ENCODE data around the gene RHBDF1.
"Not testable (repeated sequence)": the region's sequence is repeated elsewhere in the genome, so short reads cannot be mapped to it uniquely, and the experiment has no call there.

Gene RHBDF1

DNA sequence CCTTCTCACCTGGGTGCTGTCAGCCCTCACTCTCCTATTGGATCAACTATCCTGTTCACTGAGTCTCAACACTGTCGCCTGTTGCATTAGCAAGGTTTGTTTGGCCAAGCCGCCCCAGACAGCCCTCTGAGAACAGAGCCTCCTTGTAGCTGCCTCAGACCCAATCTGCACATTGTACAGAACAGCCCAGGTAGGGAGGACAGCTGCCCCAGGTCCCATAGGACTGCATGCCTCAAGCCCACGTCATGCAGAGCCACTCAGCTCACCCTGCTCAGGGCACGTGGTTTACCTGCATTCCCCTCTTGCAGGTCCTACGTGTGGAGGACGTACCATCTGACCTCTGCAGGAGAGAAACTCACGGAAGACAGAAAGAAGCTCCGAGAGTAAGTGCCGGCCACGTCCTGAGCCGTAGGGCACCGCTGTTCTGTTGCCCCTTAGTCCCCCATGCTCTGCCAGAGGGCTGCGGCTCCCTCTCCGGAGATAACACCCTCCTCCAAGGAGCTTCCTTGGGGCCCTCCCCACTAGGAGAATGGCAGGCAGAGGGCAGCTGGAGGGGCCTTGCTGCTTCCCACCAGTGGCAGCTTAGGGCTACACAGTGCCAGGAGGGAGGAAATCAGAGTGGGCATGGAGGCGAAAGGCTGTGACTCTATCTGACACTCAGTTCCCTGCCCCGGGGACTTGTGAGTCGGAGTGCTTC, 16.1 kb downstream of the RHBDF1 start:
- FAIRE-seq = no peak

DNA sequence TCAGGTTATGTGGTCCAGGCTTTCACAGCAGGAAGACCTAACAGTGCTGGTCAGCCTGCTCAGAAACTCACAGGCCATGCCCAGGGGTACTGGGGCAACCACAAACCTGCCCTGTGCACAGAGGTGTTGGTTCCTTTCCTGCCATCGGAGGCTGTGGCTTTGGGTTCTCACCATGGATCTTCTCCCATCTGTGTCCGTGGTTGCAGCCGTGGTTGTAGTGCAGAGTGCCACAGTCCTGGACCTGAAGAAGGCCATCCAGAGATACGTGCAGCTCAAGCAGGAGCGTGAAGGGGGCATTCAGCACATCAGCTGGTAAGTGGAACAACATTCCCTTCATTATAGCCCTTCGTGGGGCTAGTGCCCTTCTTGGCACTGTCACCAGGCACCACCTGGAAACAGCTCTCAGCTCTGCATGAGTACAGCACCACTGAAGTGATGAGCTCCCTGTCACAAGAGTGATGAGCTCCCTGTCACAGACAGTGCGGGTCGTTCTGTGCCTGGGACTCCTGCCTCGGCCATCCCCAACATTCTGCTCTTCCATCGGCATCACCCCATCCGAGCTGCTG, 16.8 kb downstream of the RHBDF1 start:
- FAIRE-seq = no peak

DNA sequence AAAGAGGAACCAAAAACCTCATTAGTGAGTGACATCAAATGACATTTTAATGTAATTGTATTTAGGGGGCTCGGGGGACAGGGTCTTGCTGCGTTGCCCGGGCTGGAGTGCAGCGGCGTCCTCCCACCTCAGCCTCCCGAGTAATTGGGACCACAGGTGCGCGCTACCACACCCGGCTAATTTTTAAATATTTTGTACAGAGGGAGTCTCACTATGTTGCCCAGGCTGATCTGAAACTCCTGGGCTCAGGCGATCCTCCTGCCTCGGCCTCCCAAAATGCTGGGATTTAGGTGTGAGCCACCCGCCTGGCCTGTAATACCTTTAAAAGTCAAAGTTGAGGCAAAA, 18.2 kb downstream of the RHBDF1 start:
- FAIRE-seq = no peak

DNA sequence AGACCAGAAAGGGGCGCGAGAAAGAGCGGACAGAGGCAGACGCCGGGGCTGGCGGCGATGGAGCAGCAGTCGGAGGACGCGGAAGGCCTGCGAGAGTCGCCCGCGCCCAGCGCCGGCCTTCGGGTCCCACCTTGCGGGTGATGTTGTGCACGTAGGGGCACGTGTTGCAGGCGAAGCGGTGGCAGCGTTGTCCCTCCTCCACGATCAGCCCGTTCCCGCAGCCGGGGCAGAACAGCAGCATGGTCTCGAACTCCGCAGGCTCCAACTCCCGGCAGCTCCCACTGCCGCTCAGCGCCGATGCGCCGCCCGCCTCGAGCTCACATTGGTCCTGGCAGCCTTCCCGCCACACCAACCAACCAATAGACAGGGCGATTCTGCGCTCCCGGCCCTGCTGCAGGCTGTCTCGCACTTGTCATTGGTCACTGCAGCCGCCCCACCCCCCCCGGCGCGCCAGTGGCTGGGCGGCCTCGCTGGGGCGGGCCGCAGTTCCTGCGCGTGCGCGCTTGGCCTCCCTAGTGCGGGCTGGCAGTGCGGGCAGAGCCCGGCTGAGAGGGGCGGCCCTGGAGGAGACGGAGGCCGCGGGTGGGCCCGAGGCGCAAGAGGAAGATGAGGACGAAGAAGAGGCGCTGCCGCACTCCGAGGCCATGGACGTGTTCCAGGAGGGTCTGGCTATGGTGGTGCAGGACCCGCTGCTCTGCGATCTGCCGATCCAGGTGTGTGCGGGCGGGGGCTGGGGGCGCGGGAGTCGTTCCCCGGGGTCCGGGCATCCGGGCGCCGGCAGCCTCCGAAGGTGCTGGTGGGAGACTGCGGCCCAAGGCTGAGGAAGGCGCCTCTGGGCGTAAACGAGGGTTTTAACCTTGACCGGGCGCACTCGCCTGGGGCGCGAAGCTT, 18.8 kb downstream of the RHBDF1 start, which contains the start of the genes POLR3K and SNRNP25:
Gene POLR3K, minus strand, starts transcription at position 263 of the 891 bp plus-strand sequence. Its CDS starts 22 bp downstream, at position 241.
Gene SNRNP25, plus strand, starts transcription at position 483 of the 891 bp plus-strand sequence. Its CDS starts 189 bp downstream, at position 672.
- no peak for FAIRE-seq

DNA sequence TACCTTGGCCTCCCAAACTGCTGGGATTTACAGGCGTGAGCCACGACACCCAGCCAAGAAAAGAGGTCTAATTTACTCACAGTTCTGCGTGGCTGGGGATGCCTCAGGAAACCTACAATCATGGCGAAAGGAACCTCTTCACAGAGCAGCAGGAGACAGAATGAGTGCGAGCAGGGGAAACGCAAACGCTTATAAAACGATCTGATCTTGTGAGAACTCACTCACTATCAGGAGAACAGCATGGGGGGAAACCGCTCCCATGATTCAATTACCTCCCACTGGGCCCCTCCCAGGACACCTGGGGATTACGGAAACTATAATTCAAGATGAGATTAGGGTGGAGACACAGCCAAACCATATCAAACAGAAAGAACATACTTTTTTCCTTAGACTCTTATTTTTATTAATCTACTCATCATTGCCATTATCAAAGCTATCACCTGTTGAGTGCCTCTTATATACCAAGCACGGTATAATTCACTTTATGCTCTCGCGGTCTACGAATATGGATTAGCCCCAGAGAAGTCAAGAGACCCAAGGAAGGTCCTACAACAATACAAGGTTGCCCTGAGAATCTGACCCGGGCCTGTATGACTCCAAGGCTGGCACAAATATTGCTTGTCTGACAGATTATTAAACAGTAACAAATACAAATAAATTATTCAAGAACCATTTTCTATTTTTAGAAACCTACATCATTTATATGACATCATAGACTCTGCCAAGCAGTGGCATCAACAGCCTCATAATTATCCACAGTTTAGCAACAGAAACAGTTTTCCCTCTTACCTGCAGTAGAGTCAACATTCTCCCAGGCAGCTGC, 21.5 kb downstream of the RHBDF1 start:
- FAIRE-seq = no peak

DNA sequence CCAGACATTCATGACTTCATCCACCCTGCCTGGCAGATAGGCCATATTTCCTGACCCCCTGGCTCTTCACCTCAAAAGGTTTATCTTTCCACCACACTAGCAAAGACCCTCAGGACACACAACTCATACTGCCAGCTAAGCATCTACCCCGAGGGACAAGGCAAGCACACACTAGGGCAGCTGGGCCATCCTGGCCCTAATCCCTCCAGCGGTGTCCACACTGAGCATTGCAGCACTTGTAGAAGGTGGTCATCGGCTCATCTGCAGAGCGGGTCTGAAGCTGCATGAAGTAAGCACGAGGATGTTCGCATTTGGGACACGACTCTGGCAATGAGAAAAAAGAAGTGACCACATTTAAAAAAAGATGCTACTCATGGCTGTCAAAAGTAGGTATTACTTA, 25.2 kb downstream of the RHBDF1 start:
- no peak for FAIRE-seq

DNA sequence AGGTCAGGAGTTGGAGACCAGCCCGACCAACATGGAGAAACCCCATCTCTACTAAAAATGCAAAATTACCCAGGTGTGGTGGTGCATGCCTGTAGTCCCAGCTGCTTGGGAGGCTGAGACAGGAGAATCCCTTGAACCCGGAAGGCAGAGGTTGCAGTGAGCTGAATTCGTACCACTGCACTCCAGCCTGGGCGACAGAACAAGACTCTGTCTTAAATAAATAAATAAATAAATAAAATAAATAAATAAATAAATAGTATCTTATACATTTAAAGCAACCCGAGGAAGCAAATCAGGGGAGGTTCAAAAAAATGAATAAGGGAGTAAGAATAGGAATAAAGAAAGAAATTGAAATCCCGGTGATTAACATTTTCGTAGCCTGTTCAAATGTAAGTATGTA, 25.9 kb downstream of the RHBDF1 start:
- not testable (repeated sequence) for FAIRE-seq

DNA sequence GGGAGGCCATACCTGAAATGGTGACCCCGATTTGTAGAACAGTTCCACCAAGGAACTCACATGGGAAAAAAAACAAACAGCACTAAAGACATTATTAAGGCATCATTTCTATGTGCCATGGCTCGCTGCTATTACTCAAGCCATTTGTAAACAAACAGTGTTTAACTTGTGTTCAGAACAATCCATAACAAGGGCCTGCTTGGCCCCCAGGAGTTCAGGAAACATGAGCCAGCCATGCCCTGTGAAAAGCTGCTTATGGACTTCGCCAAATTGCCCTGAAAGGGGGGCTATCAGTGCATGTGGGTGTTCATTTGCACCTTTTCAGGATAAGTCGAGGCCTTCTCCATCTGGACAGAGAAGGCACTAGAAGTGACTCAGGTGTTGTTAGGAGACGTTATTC, 27.0 kb downstream of the RHBDF1 start:
- no peak for FAIRE-seq

DNA sequence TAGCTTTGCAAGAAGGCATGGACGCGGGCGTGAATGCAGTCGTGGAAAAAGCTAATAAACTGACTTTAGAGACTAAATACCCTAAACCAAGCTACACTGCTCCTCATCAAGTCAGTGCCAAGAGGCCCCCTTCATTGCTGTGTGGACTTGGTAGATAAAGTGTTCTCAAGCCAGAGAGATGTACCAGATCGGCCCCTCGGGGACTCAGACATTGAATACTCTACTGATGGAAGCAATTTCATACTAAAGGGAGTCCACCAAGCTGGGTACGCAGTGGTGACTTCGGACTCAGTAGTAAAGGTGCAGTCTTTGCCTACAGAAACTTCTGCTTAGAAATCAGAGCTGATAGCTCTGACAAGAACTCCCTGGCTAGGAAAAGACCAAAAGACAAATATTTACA, 27.8 kb downstream of the RHBDF1 start:
- no peak for FAIRE-seq

DNA sequence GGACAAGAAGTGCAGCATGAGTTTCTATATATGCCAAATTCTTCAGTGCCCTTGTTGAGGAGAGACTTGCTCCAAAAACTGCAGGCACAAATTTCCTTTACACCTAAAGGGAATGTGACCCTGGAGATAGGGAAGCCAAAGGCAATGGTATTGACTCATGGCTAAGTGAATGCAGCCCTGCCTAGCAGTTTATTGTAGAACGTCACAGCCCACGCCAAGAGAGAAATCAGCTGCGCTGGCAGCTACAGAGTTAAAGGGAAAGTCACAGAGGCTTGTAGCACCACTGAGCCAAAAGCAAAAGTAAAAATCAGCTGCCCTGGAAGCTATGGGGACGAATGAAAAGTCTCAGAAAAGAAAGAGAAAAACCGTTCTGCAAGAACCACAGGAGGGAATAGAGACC, 29.1 kb downstream of the RHBDF1 start:
- FAIRE-seq = no peak

DNA sequence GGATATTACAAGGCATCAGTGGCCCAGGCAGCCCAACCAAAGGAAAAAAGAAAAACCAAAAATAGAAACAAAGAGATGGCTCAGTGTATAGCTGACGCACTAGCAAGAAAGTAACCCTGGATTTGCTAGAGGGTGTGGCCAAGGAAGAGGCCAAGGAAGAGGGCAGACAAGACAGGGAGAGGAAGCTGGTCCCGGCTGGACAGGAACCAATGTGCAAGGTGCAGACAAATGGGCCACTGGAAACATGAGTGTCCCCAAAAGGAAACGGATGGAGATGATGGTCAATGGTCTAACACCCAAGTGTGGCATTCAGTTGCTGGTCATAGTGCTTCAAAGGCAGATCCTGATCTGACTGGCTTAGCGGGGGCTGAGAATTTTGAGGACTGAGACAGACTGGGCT, 29.7 kb downstream of the RHBDF1 start:
- no peak for FAIRE-seq

DNA sequence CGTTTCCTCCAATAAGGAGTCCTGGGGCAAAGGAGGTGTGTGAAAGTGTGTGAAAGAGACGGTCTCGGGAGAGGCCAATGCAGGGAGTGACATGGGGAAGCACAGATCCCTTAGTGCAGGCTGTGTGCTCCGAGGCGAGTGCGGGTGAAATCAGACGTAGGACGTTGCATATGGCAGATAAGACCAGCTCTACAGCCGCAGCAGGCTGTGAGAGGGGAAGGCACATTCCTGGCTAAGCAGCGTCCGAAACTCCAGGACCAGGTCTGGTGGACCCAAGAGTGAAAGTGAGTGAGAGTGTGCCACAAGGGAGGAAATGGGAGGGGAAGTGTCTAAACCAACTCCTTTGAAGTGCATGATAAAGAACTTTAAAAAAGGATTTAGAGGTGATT, 30.4 kb downstream of the RHBDF1 start:
- no peak for FAIRE-seq

DNA sequence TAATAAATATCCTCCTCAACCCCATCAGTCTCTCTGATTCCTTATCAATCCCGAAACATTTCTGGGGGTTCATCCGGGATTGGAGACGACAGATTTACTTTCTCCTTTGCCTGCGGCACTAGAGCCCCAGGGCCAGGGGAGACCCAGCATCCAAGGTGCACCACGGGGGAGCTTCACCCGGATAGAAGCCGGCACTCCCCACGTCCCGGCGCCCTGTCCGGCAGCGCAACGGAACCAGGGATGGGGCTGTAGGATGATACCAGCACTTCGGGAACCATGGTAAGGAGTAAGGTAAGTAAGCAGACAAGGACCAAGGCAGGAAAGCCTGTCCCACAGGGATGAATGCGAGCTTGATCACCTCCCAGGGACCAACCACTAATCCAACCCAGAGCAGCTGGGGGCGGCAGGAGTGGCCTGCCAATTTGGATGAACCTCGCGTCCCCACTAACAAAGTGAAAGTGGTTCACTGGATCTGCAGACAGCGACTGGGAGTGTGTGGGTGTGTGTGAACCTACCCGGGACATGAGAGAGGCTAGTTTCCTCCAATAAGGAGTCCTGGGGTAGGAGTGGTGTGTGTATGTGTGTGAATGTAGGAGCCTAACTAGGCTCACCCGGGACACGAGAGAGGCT, 30.9 kb downstream of the RHBDF1 start:
- FAIRE-seq = no peak

DNA sequence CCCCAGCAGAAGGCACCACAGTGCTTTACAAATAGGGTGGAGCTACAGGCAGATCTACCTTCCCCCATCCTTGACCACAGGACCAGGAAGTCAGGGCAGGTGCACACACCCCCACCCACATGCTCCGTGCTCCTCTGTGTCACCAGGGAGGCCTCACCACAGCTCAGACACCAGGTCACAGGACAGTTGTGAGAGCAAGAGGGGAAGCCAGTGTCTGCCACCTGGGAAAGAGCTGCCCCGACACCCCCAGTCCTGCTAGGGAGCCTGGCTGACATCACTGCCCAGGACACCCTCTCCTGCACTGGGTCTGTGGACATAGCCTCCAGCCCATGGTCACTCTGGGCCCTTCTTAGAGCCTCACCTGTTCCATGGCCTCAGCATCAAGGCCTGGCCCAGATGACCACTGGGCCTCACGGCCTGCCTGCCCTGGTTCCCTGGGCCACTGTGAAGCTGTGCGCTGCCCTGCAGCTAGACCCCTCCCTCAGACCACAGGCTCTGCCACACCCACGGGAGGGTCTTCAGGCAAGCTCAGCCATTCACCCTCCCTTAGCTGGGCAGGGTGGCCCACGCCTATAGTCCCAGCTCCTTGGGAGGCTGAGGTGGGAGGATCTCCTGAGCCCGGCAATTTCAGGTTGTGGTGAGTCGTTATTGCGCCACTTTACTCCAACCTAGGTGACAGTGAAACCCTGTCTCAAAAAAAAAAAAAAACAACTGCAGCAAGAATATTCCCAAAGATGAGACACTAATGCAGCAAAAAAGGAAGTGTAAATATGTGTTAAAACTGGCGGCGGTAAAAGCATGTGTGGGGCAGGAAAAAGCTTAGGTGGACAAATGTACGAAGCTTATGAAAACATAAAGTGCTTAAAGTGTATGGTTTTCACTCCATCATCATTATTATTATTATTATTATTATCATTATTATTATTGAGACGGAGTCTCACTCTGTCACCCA, 33.2 kb downstream of the RHBDF1 start:
- FAIRE-seq = no peak

DNA sequence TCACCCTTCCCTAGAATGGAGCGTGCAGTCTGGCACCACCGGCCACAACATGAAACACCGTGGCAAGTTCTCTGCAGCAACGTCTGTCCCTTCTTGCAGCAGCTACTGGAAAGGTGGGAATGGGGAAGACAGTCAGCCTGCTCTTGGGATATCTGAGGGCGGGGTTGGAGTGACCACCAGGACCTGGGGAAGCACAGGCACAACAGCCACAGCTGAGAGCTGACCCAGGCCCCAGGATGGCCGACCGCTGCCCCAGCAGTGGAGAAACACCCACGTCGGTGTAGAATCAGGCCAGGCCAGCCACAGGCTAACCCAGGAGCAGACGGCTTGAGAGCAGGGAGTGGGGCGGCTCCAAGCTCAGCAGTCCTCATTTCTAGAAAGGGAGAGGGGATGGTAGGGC, 34.2 kb downstream of the RHBDF1 start:
- FAIRE-seq = not testable (repeated sequence)

DNA sequence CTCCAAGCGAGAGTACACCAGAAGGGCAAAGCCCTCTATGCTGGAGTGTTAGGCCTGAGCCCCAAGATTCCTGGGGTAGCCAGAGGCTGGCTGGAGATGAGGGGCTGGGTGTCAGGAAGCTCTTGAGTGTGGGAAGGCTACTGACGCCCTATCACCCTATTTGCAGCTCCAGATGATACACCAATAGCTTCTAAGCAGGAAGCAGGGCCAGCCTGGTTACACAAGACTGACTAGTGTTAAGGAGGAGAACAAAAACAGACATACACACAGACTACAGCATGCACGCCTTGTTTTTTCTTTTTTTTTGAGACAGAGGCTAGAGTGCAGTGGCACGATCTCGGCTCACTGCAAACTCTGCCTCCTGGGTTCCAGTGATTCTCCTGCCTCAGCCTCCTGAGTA, 34.9 kb downstream of the RHBDF1 start:
- FAIRE-seq = no peak

DNA sequence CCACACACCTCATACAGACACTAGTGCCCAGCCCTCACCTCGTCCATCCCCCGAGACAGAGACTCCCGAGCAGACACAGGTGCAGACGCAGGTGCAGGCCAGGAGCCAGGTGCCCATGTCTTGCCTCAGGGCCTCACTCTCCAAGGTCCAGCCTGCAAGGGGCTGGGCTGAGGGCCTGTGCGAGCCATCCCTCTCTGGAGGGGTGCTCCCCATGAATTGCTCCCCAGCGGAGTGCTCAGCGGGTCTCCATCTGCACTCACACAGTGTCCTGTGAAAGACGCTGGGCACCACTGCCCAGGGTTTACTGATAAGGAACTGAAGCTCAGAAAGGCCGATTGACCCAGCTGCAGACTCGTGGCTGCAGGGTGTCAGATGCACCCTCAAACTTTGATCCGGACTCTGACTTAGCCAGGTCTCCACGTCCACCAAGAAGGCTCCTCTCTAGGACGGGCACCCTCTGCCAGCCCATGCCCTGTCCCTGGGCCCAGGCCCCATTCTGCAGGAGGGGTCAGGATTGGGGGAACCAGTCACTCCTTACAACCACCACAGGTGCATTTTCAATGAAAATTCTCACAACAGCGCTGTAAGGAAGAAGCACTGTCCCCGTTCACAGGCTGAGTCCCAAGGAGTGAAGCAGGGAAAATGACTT, 36.0 kb downstream of the RHBDF1 start:
- FAIRE-seq = no peak

DNA sequence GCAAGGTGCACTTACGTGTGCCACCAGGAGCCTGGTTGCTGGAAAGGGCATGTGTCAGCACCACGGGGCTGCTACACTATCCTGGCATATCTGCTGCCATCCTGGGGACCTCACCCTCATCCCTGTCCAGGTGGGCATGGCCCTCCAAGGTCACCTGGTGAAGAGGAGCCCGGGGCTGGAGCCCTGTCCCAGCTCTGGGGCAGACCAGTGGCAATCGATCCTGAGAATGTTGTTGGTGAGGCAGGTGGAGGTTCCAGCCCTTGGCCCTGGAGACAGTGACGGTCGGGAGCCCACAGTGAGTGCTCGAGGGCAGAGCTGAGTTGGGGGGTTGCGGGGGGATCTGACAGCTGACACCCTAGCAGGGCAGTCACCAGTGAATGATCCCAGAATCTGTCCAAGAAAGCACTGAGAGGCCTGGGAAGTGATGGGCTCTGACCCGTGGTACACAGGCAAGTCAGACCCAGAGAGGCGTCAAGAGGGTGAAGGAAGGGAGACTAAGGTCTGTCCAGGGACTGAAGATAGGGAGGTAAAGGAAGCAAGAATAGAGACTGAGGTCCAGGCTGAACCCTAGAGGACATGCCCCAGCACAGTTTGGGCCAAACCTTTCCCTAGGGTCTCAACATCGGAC, 36.6 kb downstream of the RHBDF1 start:
- FAIRE-seq = no peak

DNA sequence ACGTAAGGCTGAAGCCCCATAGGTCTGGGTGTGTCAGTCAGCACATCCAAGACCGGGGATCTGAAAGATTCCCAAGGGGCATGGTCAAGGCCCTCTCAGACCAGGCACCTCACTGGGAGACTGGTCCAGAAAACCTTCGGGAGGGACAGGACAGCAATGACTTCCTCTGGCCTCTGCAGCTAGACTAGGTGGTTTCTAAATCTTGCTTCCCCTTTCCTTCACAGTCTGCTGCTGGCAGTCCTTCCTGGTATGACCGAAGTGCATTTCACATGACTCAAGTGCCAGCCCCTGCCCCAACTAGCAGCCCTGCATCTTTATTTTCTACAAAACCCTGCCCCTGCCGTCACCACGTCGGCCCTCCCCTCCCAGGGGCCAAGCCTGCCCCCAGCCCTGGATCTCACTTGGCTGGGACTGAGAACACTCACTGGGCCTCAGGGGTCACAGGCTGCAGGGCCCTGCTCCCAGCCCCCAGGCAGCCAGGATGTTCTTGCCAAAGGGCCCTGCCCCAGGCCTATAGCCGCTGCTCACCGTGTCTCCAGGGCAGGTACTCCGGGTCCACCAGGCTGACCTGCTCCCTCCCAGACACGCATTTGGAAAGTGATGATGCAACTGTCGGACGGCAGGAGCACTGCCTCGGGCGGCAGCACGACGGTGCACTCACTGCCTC, 37.3 kb downstream of the RHBDF1 start:
- FAIRE-seq = no peak

DNA sequence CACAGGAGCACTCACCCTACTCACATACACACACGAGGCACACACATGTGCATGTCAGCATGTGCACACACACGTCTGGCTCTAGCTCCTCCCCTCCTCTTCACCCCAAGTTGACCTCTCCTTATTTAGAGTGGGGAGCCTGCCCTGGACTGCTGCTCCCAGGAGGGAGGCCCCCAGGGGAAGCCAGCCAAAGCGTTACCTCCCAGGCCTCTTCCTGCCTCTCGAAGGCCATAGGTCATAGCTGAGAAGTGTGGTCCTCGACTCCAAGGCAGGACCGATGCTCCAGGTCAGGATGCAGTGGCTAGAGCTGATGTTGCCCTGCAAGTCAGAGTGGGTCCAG, 37.8 kb downstream of the RHBDF1 start:
- no peak for FAIRE-seq
